T-cell (primary cell): ENCODE measurements around the gene VSTM2B. TPM values are rescaled to one million over a fixed set of nuclear protein-coding genes. Genes with fewer than 3 reads are reported as not detected.

ENCODE experiments used
- ATAC-seq, 4 experiments: fragments of 200-7000 bp in 3 of 4; fragments of 150-1000 bp in 1 of 4; cut with Tn5 transposase; replicated peaks in 1 of 4; 1 replicate in 3 of 4; 2 replicates in 1 of 4; pipeline ENCODE4 v1.10.0; 2021; ENCODE audit warnings: moderate library complexity in 3 of 4, mild to moderate bottlenecking in 2 of 4, moderate number of reproducible peaks in 1 of 4
- CTCF ChIA-PET, 2 donors: fragments of 300-600 bp; sonication (Branson Sonifier 250); formaldehyde crosslinking; loops; one replicate each; lab custom pipeline; 2022; ENCODE audit warnings: antibody characterized with exemption in 2 of 2; lab: Charles Lee
- POLR2A ChIA-PET, 2 donors: fragments of 300-600 bp; sonication (Branson Sonifier 250); formaldehyde crosslinking; loops; one replicate each; lab custom pipeline; 2022; ENCODE audit warnings: antibody characterized with exemption in 2 of 2; lab: Charles Lee
- DNase-seq, 35 experiments: peaks; one replicate each; pipeline versions ENCODE4 v3.0.0 to v3.0.0-alpha.2; 2013 to 2023
- H3K27ac ChIP-seq: one replicate; pipeline ENCODE4 v1.5.1; 2013; ENCODE audit warnings: low read length
- H3K27me3 ChIP-seq, 2 experiments: replicated peaks in 1 of 2; 1 replicate in 1 of 2; 2 replicates in 1 of 2; pipeline versions ENCODE4 v1.6.1 to v1.7.0; 2013; ENCODE audit warnings: low read length in 1 of 2, mixed read lengths in 1 of 2; ENCODE audit not compliant: control insufficient read depth in 2 of 2, insufficient read depth in 2 of 2; ENCODE audit errors: extremely low read depth in 1 of 2
- H3K36me3 ChIP-seq, 2 donors: 1 replicate in 1 of 2; 2 replicates in 1 of 2; pipeline versions ENCODE4 v1.6.1 to v1.7.0; 2013; ENCODE audit warnings: low read length in 1 of 2; ENCODE audit not compliant: control insufficient read depth in 2 of 2, insufficient read depth in 1 of 2; ENCODE audit errors: extremely low read depth in 1 of 2
- H3K4me1 ChIP-seq, 2 experiments: 1 replicate in 1 of 2; 2 replicates in 1 of 2; pipeline versions ENCODE4 v1.6.1 to v1.7.0; 2013; ENCODE audit warnings: low read length in 2 of 2, mixed read lengths in 1 of 2; ENCODE audit not compliant: insufficient read depth in 2 of 2, control insufficient read depth in 1 of 2; ENCODE audit errors: extremely low read depth in 1 of 2
- H3K4me3 ChIP-seq, 2 donors: 1 replicate in 1 of 2; 2 replicates in 1 of 2; pipeline versions ENCODE4 v1.5.1 to v1.7.0; 2013; ENCODE audit warnings: mild to moderate bottlenecking in 2 of 2, low read length in 1 of 2, moderate library complexity in 1 of 2; ENCODE audit not compliant: control insufficient read depth in 1 of 2; ENCODE audit errors: extremely low read depth in 1 of 2
- H3K9me3 ChIP-seq: 2 replicates; pipeline ENCODE4 v1.7.0; 2013
- H3K27ac Mint-ChIP-seq, 2 donors: one replicate each; pipeline ENCODE4 v1.8.0; 2020 to 2021; ENCODE audit warnings: mild to moderate bottlenecking in 2 of 2, mixed read lengths in 2 of 2
- H3K27me3 Mint-ChIP-seq, 2 donors: one replicate each; pipeline ENCODE4 v1.8.0; 2021 to 2022; ENCODE audit warnings: mixed read lengths in 2 of 2
- H3K36me3 Mint-ChIP-seq: one replicate; pipeline ENCODE4 v1.8.0; 2021; ENCODE audit warnings: mixed read lengths
- H3K4me1 Mint-ChIP-seq, 3 donors: one replicate each; pipeline ENCODE4 v1.8.0; 2020 to 2022; ENCODE audit warnings: mixed read lengths in 3 of 3, mild to moderate bottlenecking in 1 of 3
- H3K4me3 Mint-ChIP-seq, 3 donors: one replicate each; pipeline ENCODE4 v1.8.0; 2020 to 2022; ENCODE audit warnings: mild to moderate bottlenecking in 3 of 3, mixed read lengths in 3 of 3, moderate library complexity in 3 of 3
- H3K9me3 Mint-ChIP-seq, 3 donors: one replicate each; pipeline ENCODE4 v1.8.0; 2020 to 2022; ENCODE audit warnings: mixed read lengths in 3 of 3
- WGBS: methylation state at CpG from one replicate; pipeline ENCODE4 v1.1.5; 2013; ENCODE audit warnings: missing lambda C conversion rate; ENCODE audit not compliant: insufficient coverage; 5-methylcytosine and 5-hydroxymethylcytosine counted together
- total RNA-seq, 35 experiments: library from RNA in 6 of 35; stranded (reverse) in 6 of 35; fragments of 120-200 nt in 1 of 35; gene quantifications; one replicate each; pipeline versions ENCODE4 v1.2.1 to v1.2.4 and lab custom pipeline; 2013 to 2026

The VSTM2B gene
- total RNA-seq, 5 donors from 2014 or later (not counting 1 experiment from before 2014, with no cell fraction given) = not detected

- CTCF ChIA-PET = interaction anchor here in 1 of 2 donors (0.5 kb wide), 1 partner anchor 101 kb away, joined by 4 read pairs; no protein-coding TSS in a partner anchor
- WGBS = 76% methylated on average over 5 of the region's 7 CpGs
- Histone ChIP-seq H3K4me3 (no peak overlapping the region), H3K4me1 (no peaks in the 10 kb centered on the region), H3K9me3 (no peaks in the 10 kb centered on the region), H3K27ac (no peak overlapping the region), H3K27me3 (peaks cover 0 to 50% of the 10 kb centered on the region in 2 experiments), H3K36me3 (no peaks in the 10 kb centered on the region)
- DNase-seq = peak in 1 of 35 experiments; percentile 7
- ATAC-seq = no peak
- Mint-ChIP-seq H3K36me3 (no peaks in the 10 kb centered on the region), H3K27ac (no peak overlapping the region), H3K27me3 (peaks cover 35 to 46% of the 10 kb centered on the region in 2 donors), H3K9me3 (peaks cover 0 to 4% (median 0%) of the 10 kb centered on the region in 3 donors), H3K4me3 (no peak overlapping the region), H3K4me1 (no peaks in the 10 kb centered on the region)
- POLR2A ChIA-PET = no interaction called here
These were observed 11.4 kb downstream of the VSTM2B start for GRCh38 chr19:29537181-29537580.

- Mint-ChIP-seq H3K27me3 (peaks cover 31 to 42% of the 10 kb centered on the region in 2 donors), H3K4me1 (no peaks in the 10 kb centered on the region), H3K9me3 (peaks cover 0 to 4% (median 0%) of the 10 kb centered on the region in 3 donors), H3K36me3 (no peaks in the 10 kb centered on the region), H3K4me3 (no peak overlapping the region), H3K27ac (no peak overlapping the region)
- Histone ChIP-seq H3K36me3 (no peaks in the 10 kb centered on the region), H3K4me3 (no peak overlapping the region), H3K9me3 (no peaks in the 10 kb centered on the region), H3K27ac (no peak overlapping the region), H3K4me1 (no peaks in the 10 kb centered on the region), H3K27me3 (peaks cover 0 to 48% of the 10 kb centered on the region in 2 experiments)
- ATAC-seq = no peak
- 87% methylated on average over 9 of the region's 11 CpGs for WGBS
- CTCF ChIA-PET = interaction anchor here in 1 of 2 donors (0.5 kb wide), 1 partner anchor 101 kb away, joined by 4 read pairs; no protein-coding TSS in a partner anchor
- peak in 1 of 35 experiments; percentile 14 for DNase-seq
- POLR2A ChIA-PET = no interaction called here
These were observed 11.8 kb downstream of the VSTM2B start for GRCh38 chr19:29537601-29538000.

GRCh38 chr19:29538146-29538545 lies 12.4 kb downstream of the VSTM2B start:
- no peaks in the 10 kb centered on the region for H3K36me3 Mint-ChIP-seq
- 94% methylated on average over 9 of the region's 12 CpGs for WGBS
- no peak for ATAC-seq

GRCh38 chr19:29538651-29539050 lies 12.9 kb downstream of the VSTM2B start:
- H3K4me3 ChIP-seq = no peak overlapping the region
- Mint-ChIP-seq H3K27me3 (peaks cover 25 to 34% of the 10 kb centered on the region in 2 donors), H3K9me3 (peaks cover 0 to 4% (median 0%) of the 10 kb centered on the region in 3 donors), H3K36me3 (no peaks in the 10 kb centered on the region), H3K4me1 (no peaks in the 10 kb centered on the region), H3K4me3 (no peak overlapping the region), H3K27ac (no peak overlapping the region)
- no peaks in the 10 kb centered on the region for H3K36me3 ChIP-seq
- H3K27ac ChIP-seq = no peak overlapping the region
- DNase-seq = no peak
- no peaks in the 10 kb centered on the region for H3K4me1 ChIP-seq
- WGBS = 56% methylated on average over 1 of the region's 3 CpGs
- no peaks in the 10 kb centered on the region for H3K9me3 ChIP-seq
- ATAC-seq = no peak
- peaks cover 0 to 44% of the 10 kb centered on the region in 2 experiments for H3K27me3 ChIP-seq
- ChIA-PET CTCF (no interaction called here), POLR2A (no interaction called here)

More at GRCh38 chr19:29538146-29538545, 12.4 kb downstream of the VSTM2B start:
- no peaks in the 10 kb centered on the region for H3K9me3 ChIP-seq
- DNase-seq = peak in 1 of 35 experiments; percentile 5
- peaks cover 0 to 46% of the 10 kb centered on the region in 2 experiments for H3K27me3 ChIP-seq
- peaks cover 26 to 38% of the 10 kb centered on the region in 2 donors for H3K27me3 Mint-ChIP-seq
- H3K27ac ChIP-seq = no peak overlapping the region
- no peak overlapping the region for H3K4me3 Mint-ChIP-seq
- no peaks in the 10 kb centered on the region for H3K4me1 ChIP-seq
- peaks cover 0 to 4% (median 0%) of the 10 kb centered on the region in 3 donors for H3K9me3 Mint-ChIP-seq
- H3K4me1 Mint-ChIP-seq = no peaks in the 10 kb centered on the region
- POLR2A ChIA-PET = no interaction called here
- no peak overlapping the region for H3K27ac Mint-ChIP-seq
- CTCF ChIA-PET = no interaction called here
- H3K4me3 ChIP-seq = no peak overlapping the region
- no peaks in the 10 kb centered on the region for H3K36me3 ChIP-seq

- peaks cover 0 to 39% of the 10 kb centered on the region in 2 experiments for H3K27me3 ChIP-seq
- 79% methylated on average over 7 of the region's 9 CpGs for WGBS
- H3K36me3 Mint-ChIP-seq = no peaks in the 10 kb centered on the region
- H3K36me3 ChIP-seq = no peaks in the 10 kb centered on the region
- no peaks in the 10 kb centered on the region for H3K4me1 ChIP-seq
- H3K9me3 ChIP-seq = no peaks in the 10 kb centered on the region
- no peak overlapping the region for H3K27ac Mint-ChIP-seq
- H3K27ac ChIP-seq = no peak overlapping the region
- H3K4me3 ChIP-seq = no peak overlapping the region
- H3K4me1 Mint-ChIP-seq = no peaks in the 10 kb centered on the region
- no peak overlapping the region for H3K4me3 Mint-ChIP-seq
- ATAC-seq = no peak
- peaks cover 21 to 30% of the 10 kb centered on the region in 2 donors for H3K27me3 Mint-ChIP-seq
- DNase-seq = no peak
- POLR2A ChIA-PET = no interaction called here
- CTCF ChIA-PET = no interaction called here
- H3K9me3 Mint-ChIP-seq = peaks cover 0 to 4% (median 0%) of the 10 kb centered on the region in 3 donors
These were observed 13.3 kb downstream of the VSTM2B start for GRCh38 chr19:29539131-29539530.

- Mint-ChIP-seq H3K4me1 (no peaks in the 10 kb centered on the region), H3K4me3 (no peak overlapping the region), H3K27ac (no peak overlapping the region), H3K36me3 (no peaks in the 10 kb centered on the region), H3K27me3 (peaks cover 20 to 28% of the 10 kb centered on the region in 2 donors), H3K9me3 (peaks cover 0 to 4% (median under 1%) of the 10 kb centered on the region in 3 donors)
- POLR2A ChIA-PET = no interaction called here
- WGBS = 56% methylated on average over 4 of the region's 6 CpGs
- H3K27me3 ChIP-seq = peaks cover 0 to 39% of the 10 kb centered on the region in 2 experiments
- H3K27ac ChIP-seq = no peak overlapping the region
- CTCF ChIA-PET = no interaction called here
- H3K36me3 ChIP-seq = no peaks in the 10 kb centered on the region
- DNase-seq (no peak), ATAC-seq (no peak)
- H3K9me3 ChIP-seq = no peaks in the 10 kb centered on the region
- H3K4me1 ChIP-seq = no peaks in the 10 kb centered on the region
- no peak overlapping the region for H3K4me3 ChIP-seq
These were observed 13.9 kb downstream of the VSTM2B start for GRCh38 chr19:29539670-29540069.
